Upper lobe of left lung (tissue), 6 donors: ENCODE results near the gene EMP1. TPM values are rescaled to one million over a fixed set of nuclear protein-coding genes. Genes with fewer than 3 reads are reported as not detected.

ENCODE experiments used
- ATAC-seq, 2 donors: fragments of 200-7000 bp; cut with Tn5 transposase; one replicate each; pipeline ENCODE4 v1.9.1; 2022; ENCODE audit warnings: mild to moderate bottlenecking in 2 of 2, moderate library complexity in 2 of 2; ENCODE audit not compliant: low FRiP score in 2 of 2
- DNase-seq, 2 donors: peaks; one replicate each; pipeline ENCODE4 v3.0.0-alpha.2; 2019 to 2020
- H3K27ac ChIP-seq, 4 donors: fragments of 200-600 bp; sonication (generic); one replicate each; pipeline ENCODE4 v1.5.1; 2016 to 2019
- H3K27me3 ChIP-seq, 4 donors: fragments of 200-600 bp; sonication (generic); one replicate each; pipeline ENCODE4 v1.5.1; 2017 to 2019
- H3K36me3 ChIP-seq, 4 donors: fragments of 200-600 bp; sonication (generic); one replicate each; pipeline ENCODE4 v1.5.1; 2016 to 2019
- H3K4me1 ChIP-seq, 4 donors: fragments of 200-600 bp; sonication (generic); one replicate each; pipeline ENCODE4 v1.5.1; 2018 to 2019
- H3K4me3 ChIP-seq, 4 donors: fragments of 200-600 bp; sonication (generic); one replicate each; pipeline ENCODE4 v1.5.1; 2017 to 2019; ENCODE audit warnings: mild to moderate bottlenecking in 2 of 4, moderate library complexity in 1 of 4
- H3K9me3 ChIP-seq, 4 donors: fragments of 200-600 bp; sonication (generic); one replicate each; pipeline ENCODE4 v1.5.1; 2018 to 2019
- EP300 ChIP-seq, 4 donors: sonication (generic); formaldehyde crosslinking; IDR thresholded peaks; one replicate each; pipeline ENCODE4 v1.5.1; 2017; ENCODE audit warnings: antibody characterized with exemption in 4 of 4, control low read depth in 2 of 4
- POLR2A ChIP-seq, 4 donors: fragments of 450-650 bp; IDR thresholded peaks; one replicate each; pipeline ENCODE4 v1.5.1; 2016 to 2017; ENCODE audit warnings: antibody characterized with exemption in 4 of 4, mild to moderate bottlenecking in 2 of 4
- POLR2AphosphoS5 ChIP-seq, 2 donors: sonication (generic); formaldehyde crosslinking; IDR thresholded peaks; one replicate each; pipeline ENCODE4 v1.5.1; 2017; ENCODE audit warnings: antibody characterized with exemption in 2 of 2
- WGBS, 2 donors: methylation state at CpG; one replicate each; pipeline ENCODE4 v1.1.5; 2017 to 2018; 5-methylcytosine and 5-hydroxymethylcytosine counted together
- total RNA-seq, 6 donors: library from RNA; depleted of rRNA in 4 of 6; stranded (reverse); fragments of >200 nt in 4 of 6; gene quantifications; one replicate each; pipeline versions ENCODE4 v1.1.0 to v1.2.1, GENCODE V29; 2016 to 2021
- TF ChIP-seq, protein P1 (sequence below), 6 experiments: fragments of 450-650 bp in 4 of 6; fragments of 200-600 bp in 2 of 6; sonication (generic) in 2 of 6; IDR thresholded peaks; one replicate each; pipeline ENCODE4 v1.5.1; 2016 to 2019; ENCODE audit warnings: antibody characterized with exemption in 6 of 6
- donor health status: DM: no; HTN: no; CAD: no; lungs with moderate emphysema.
- donor health status: DM: no; HTN: yes; CAD: no; lungs with severe emphysema.

Gene EMP1
- total RNA-seq, 6 donors from 2014 or later = 18.9 to 360 (median 165) TPM

DNA sequence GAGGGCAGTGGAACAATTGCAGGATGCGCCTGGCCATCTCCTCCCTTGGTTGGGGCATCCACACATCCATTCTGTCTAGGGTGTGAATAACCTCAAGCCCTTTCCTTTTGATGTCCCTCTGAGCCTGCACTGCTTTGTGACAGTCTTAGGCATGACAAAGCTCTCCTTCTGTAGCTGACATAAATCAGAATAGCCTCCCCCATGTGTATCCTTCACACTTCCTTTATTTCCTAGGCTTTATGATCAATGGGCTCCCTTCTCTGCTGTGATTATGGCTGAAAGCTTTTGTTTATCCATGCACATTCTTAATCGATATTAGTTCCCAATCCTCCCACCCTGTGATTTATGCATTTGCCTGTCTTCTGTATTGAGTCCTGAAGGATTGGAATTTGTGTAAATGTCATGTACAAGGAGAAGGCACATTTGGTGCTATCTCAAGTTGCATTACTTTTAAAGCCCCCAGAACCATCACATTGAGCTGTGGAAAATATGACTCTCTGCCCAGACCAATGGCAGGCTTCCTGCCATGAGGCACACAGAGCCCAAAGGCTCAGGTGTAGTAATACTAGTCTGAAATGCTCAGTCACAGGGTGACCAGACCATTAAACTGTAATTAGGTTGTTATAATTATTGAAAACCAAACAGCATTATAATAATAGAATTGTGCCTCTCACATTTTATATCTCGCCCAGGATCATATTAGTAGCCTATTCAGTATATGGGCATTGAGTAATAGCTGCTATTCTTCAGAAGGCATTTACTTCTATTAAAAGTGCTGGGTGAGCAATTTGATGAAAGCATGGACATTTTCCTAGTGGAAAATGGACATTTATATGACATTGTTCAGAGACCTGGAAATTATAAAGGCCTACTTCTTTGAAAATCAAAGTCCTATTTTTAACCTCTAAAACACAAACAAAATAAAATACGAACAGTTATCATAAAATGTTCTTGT lies 14.0 kb downstream of the EMP1 start:
- H3K4me1 ChIP-seq = peaks cover 52 to 65% (median 55%) of the 10 kb centered on the region in 4 donors
- H3K4me3 ChIP-seq = no peak overlapping the region
- 64 to 73% methylated on average over 4 of the region's 4 CpGs for WGBS, 2 donors
- no peak for TF ChIP-seq EP300 (IDR thresholded peaks at IDR 0.05)
- TF ChIP-seq, protein P1, sequence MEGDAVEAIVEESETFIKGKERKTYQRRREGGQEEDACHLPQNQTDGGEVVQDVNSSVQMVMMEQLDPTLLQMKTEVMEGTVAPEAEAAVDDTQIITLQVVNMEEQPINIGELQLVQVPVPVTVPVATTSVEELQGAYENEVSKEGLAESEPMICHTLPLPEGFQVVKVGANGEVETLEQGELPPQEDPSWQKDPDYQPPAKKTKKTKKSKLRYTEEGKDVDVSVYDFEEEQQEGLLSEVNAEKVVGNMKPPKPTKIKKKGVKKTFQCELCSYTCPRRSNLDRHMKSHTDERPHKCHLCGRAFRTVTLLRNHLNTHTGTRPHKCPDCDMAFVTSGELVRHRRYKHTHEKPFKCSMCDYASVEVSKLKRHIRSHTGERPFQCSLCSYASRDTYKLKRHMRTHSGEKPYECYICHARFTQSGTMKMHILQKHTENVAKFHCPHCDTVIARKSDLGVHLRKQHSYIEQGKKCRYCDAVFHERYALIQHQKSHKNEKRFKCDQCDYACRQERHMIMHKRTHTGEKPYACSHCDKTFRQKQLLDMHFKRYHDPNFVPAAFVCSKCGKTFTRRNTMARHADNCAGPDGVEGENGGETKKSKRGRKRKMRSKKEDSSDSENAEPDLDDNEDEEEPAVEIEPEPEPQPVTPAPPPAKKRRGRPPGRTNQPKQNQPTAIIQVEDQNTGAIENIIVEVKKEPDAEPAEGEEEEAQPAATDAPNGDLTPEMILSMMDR (IDR thresholded peaks at IDR 0.05) = no peak
- no peak for TF ChIP-seq POLR2AphosphoS5 (IDR thresholded peaks at IDR 0.05)
- H3K9me3 ChIP-seq = no peaks in the 10 kb centered on the region
- DNase-seq (no peak), ATAC-seq (no peak)
- H3K27me3 ChIP-seq = no peaks in the 10 kb centered on the region
- no peak overlapping the region for H3K27ac ChIP-seq
- peaks cover 13 to 44% (median 22%) of the 10 kb centered on the region in 4 donors for H3K36me3 ChIP-seq

DNA sequence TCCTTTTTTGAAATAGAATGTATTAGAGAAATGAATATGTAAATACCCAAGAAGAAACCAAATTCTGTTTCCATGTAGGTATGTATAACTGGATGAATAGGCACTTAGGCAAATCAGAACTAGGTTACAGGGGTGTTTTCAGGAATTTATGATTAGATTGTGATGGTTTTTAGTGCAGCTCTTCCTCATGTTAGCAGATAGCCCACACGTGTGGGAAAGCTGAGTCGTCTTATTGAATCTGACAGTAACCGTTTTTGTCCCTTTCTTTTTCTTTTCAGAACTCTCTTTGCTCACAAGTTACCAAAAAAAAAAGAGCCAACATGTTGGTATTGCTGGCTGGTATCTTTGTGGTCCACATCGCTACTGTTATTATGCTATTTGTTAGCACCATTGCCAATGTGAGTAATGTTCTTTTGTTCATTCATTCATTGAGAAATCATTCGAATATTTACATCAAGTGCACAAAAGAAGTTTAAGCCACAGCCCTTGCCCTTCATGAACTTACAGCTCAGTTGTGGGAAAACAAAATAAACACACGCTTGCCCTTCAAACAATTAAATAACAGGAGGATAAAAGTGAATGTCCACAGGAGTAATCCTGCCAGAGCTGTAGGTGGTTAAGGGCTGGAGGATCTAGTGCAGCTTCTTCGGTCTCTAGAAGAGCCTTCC lies 14.8 kb downstream of the EMP1 start:
- Histone ChIP-seq H3K4me1 (peaks cover 45 to 58% (median 49%) of the 10 kb centered on the region in 4 donors), H3K27me3 (no peaks in the 10 kb centered on the region), H3K4me3 (no peak overlapping the region), H3K36me3 (peaks cover 15 to 52% (median 28%) of the 10 kb centered on the region in 4 donors), H3K9me3 (no peaks in the 10 kb centered on the region), H3K27ac (peak overlapping the region in 1 of 4 donors; percentile 36)
- TF ChIP-seq POLR2AphosphoS5 (IDR thresholded peaks at IDR 0.05) (no peak), EP300 (IDR thresholded peaks at IDR 0.05) (no peak), POLR2A (IDR thresholded peaks at IDR 0.05) (no peak)
- TF ChIP-seq, protein P1 (IDR thresholded peaks at IDR 0.05) = no peak
- DNase-seq = no peak
- no peak for ATAC-seq
- 61 to 64% methylated on average over 7 of the region's 7 CpGs for WGBS, 2 donors

DNA sequence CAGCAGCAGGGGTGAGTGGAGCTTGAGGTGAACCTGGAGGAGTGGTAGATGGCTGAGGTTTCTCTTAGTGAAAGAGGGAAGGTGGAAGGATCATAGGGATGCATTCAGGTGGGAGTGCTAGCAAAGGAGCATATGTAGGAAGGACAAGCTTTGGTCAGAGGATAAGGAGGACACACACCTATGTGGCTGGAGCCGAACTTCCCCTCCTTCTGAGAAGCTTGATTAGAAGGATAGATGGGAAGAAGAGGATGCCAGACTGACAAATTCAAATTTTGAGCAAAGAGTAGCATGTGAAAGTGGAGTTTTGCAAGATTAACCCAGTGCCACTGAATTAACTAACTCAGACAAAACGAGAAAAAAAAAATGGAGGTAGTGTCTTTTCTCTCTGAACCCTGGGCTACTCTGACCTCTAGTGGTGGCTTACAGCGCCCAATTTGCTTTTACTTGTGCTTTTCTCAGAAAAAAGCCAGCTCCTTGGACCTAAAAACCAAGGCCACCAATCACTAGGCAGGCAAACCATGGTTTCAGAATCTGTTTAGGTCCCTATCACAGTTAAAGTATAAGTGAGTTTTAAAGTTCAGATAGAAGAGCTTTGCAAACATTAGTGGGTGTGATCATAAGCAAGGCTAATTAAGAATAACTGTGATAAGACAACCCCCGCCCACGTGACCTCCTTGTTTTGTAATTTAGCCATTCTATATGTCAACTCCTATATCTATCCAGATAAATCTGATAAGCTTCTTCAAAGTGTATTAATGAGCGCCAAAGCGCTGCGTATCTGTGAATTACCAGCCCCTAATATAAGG lies 15.5 kb downstream of the EMP1 start:
- no peaks in the 10 kb centered on the region for H3K9me3 ChIP-seq
- peak overlapping the region in 1 of 4 donors; percentile 36 for H3K27ac ChIP-seq
- H3K4me1 ChIP-seq = peaks cover 42 to 51% (median 44%) of the 10 kb centered on the region in 4 donors
- no peak for TF ChIP-seq POLR2A (IDR thresholded peaks at IDR 0.05)
- TF ChIP-seq, protein P1 (IDR thresholded peaks at IDR 0.05) = peak; percentile 41 to 73 (median 67)
- no peak overlapping the region for H3K4me3 ChIP-seq
- 58 to 75% methylated on average over 8 of the region's 8 CpGs for WGBS, 2 donors
- DNase-seq = peak in 1 of 2 donors; percentile 42
- peak in 1 of 2 donors; percentile 18 for ATAC-seq
- peaks cover 15 to 59% (median 33%) of the 10 kb centered on the region in 4 donors for H3K36me3 ChIP-seq
- H3K27me3 ChIP-seq = no peaks in the 10 kb centered on the region

DNA sequence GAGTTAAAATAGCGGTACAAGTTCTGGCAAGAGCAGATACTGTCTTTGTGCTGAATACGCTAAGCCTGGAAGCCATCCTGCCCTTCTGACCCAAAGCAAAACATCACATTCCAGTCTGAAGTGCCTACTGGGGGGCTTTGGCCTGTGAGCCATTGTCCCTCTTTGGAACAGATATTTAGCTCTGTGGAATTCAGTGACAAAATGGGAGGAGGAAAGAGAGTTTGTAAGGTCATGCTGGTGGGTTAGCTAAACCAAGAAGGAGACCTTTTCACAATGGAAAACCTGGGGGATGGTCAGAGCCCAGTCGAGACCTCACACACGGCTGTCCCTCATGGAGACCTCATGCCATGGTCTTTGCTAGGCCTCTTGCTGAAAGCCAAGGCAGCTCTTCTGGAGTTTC lies 18.5 kb downstream of the EMP1 start:
- peaks cover 15 to 74% (median 38%) of the 10 kb centered on the region in 4 donors for H3K36me3 ChIP-seq
- H3K4me1 ChIP-seq = peaks cover 13 to 21% (median 17%) of the 10 kb centered on the region in 4 donors
- peak in 1 of 2 donors; percentile 25 for ATAC-seq
- H3K27me3 ChIP-seq = no peaks in the 10 kb centered on the region
- no peak overlapping the region for H3K27ac ChIP-seq
- no peak overlapping the region for H3K4me3 ChIP-seq
- DNase-seq = no peak
- H3K9me3 ChIP-seq = no peaks in the 10 kb centered on the region
- WGBS, 2 donors = 85 to 91% methylated on average over 3 to 4 of the region's 4 CpGs
- TF ChIP-seq POLR2A (IDR thresholded peaks at IDR 0.05) (no peak), POLR2AphosphoS5 (IDR thresholded peaks at IDR 0.05) (no peak), EP300 (IDR thresholded peaks at IDR 0.05) (no peak)
- TF ChIP-seq, protein P1 (IDR thresholded peaks at IDR 0.05) = no peak
